ENCODE results near the gene EIF5.

EIF5 gene

DNA sequence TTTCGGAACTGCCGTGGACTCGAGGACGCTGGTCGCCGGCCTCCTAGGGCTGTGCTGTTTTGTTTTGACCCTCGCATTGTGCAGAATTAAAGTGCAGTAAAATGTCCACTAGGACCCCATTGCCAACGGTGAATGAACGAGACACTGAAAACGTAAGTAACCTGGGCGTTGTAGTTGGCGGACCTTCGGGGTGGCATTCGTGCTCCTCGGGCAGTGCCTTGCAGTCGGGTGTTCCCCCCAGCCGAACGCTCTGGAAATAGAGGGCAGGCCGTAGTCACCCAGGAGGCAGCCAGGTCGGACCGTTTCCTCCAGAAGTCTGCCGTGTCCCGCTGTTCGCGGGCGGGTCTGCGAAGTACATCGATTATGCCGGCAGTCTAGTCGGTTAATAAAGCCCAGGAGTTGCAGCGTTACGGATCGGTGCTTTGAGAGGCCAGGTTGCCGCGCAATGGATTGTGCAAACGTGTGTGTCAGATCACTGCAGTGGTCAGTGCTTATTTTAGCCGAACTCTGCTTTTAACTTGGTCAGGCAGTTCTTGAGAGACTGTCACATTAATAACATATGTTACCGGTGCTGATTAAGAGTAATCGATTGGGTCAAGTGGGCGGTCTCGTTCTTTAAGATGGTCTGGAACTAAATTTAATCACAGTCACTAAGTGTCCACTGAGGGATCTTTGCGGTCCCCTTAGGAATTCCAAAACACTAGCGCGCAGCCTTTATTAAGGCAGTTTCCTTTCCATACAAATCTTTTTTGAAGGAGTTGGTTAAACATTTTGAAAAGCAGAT is 52.1 kb downstream of the EIF5 start:
- DNase-seq (ENCODE audit: extremely low read depth, low read depth): no peak
- TF ChIP-seq, protein P1, sequence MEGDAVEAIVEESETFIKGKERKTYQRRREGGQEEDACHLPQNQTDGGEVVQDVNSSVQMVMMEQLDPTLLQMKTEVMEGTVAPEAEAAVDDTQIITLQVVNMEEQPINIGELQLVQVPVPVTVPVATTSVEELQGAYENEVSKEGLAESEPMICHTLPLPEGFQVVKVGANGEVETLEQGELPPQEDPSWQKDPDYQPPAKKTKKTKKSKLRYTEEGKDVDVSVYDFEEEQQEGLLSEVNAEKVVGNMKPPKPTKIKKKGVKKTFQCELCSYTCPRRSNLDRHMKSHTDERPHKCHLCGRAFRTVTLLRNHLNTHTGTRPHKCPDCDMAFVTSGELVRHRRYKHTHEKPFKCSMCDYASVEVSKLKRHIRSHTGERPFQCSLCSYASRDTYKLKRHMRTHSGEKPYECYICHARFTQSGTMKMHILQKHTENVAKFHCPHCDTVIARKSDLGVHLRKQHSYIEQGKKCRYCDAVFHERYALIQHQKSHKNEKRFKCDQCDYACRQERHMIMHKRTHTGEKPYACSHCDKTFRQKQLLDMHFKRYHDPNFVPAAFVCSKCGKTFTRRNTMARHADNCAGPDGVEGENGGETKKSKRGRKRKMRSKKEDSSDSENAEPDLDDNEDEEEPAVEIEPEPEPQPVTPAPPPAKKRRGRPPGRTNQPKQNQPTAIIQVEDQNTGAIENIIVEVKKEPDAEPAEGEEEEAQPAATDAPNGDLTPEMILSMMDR (IDR thresholded peaks at IDR 0.05; ENCODE audit: low read depth, low read length, missing control alignments): no peak
- H3K4me3 ChIP-seq (replicated peaks; ENCODE audit: low read depth, low read length): peak overlapping the region; percentile 92

DNA sequence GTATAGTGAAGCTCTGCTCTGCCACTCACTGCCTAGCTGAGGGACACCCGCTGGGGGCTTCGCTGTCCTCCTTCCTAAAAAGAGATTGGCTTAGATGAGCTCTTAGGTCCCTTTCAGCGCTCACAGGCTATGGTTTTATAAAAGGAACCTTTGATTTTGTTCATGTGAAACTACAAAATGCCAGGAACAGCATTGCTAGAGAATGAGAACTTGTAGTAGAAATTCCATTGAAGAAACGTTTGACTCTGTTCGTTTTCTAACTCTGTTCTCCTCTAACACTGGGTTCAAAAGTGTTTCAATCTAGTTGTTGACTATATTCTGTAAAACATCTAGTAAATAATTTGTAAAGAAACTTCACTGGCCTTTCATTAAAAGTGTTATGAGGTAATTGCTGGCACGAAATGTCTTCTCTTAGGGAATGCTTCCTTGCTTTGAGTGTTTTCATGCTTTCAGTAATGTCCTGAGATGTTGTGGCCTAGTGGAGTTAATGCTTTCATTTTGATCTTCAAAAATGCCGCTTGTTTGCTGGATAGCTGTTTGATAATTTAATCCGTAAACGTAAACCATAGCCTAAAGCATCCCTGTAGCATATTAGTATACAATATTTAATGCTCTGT is 52.8 kb downstream of the EIF5 start:
- H3K4me3 ChIP-seq (replicated peaks; ENCODE audit: low read depth, low read length): peak overlapping the region; percentile 92
- no peak for DNase-seq (ENCODE audit: extremely low read depth, low read depth)
- TF ChIP-seq, protein P1 (IDR thresholded peaks at IDR 0.05; ENCODE audit: low read depth, low read length, missing control alignments): no peak

DNA sequence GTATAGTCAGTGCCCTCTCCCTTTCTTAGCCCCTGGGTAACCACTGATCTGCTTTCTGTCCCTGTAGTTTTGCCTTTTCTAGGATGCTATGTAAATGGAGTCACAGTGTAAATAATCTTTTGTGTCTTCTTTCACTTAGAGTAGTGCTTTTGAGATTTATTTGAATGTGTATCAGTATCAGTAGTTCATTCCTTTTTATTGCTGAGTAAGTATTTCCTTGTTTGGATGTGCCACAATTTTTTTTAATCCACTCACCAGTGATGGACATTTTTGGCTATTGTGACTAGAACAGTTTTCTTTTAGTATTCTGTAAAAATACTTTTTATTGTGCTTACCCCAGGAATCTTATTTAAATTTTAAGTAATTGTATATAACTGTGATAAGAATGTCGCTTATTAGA is 54.6 kb downstream of the EIF5 start:
- TF ChIP-seq, protein P1 (IDR thresholded peaks at IDR 0.05; ENCODE audit: low read depth, low read length, missing control alignments): no peak
- no peak overlapping the region for H3K4me3 ChIP-seq (replicated peaks; ENCODE audit: low read depth, low read length)
- no peak for DNase-seq (ENCODE audit: extremely low read depth, low read depth)

DNA sequence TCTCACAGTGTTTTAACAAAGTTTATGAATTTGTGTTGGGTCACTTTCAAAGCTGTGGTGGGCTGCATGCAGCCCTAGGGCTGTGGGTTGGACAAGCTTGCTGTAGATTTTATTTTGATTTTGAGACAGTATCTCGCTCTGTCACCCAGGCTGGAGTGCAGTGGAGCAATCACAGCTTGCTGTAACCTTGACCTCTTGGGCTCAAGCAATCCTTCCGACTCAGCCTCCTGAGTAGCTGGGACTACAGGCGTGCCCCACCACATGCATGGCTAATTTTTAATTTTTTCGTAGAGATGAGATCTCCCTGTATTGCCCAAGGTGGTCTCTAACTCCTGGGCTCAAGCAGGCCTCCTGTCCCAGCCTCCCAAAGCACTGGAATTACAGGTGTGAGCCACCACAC is 56.6 kb downstream of the EIF5 start:
- no peak overlapping the region for H3K4me3 ChIP-seq (replicated peaks; ENCODE audit: low read depth, low read length)
- no peak for DNase-seq (ENCODE audit: extremely low read depth, low read depth)
- TF ChIP-seq, protein P1 (IDR thresholded peaks at IDR 0.05; ENCODE audit: low read depth, low read length, missing control alignments): no peak

DNA sequence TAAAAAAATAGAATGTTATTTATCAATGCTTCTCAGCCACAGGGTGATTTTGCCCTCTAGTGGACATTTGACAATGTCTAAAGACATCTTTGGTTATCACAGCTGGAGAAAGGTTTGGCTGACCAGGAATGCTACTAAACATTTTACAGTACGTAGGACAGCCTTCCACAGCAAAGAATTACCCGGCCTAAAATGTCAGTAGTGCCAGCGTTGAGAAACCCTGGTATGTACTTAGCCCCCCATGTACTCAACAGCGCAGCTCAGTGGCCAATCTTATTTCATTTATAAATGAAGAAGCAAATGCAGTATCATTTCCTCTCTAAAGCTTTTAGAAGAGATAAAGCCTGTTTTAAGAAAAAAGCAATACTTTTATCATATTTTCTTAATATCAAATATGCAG is 57.0 kb downstream of the EIF5 start:
- peak; percentile 61 for DNase-seq (ENCODE audit: extremely low read depth, low read depth)
- no peak overlapping the region for H3K4me3 ChIP-seq (replicated peaks; ENCODE audit: low read depth, low read length)
- TF ChIP-seq, protein P1 (IDR thresholded peaks at IDR 0.05; ENCODE audit: low read depth, low read length, missing control alignments): peak; percentile 72

DNA sequence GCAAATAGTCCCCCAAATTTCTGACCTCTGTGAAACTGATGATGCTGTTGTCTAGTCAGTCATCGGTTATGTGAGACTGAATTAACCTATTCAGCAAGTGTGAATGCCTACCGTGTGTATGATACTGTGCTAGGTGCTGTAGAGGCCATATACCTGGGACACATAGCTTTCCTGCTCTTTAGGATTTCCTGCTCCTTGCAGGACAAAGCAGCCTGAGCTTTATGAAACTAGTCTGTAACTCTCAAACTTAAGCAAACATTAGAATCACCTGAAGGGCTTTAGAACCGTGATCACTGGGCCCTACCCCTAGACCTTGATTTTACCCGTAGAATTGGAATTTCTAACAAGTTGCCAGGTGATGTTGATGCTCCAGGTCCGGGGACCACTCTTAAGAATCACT is 58.1 kb downstream of the EIF5 start:
- TF ChIP-seq, protein P1 (IDR thresholded peaks at IDR 0.05; ENCODE audit: low read depth, low read length, missing control alignments): no peak
- no peak for DNase-seq (ENCODE audit: extremely low read depth, low read depth)
- no peak overlapping the region for H3K4me3 ChIP-seq (replicated peaks; ENCODE audit: low read depth, low read length)
